Breast epithelium (tissue), 3 donors: ENCODE data around the gene MYDGF.

Source experiments
- POLR2A ChIP-seq: fragments of 450-650 bp; IDR thresholded peaks from one replicate; pipeline ENCODE4 v1.6.1; 2016; ENCODE audit warnings: antibody characterized with exemption, mild to moderate bottlenecking, moderate library complexity
- POLR2AphosphoS5 ChIP-seq, 3 donors: sonication (generic); formaldehyde crosslinking; IDR thresholded peaks; one replicate each; pipeline ENCODE4 v1.6.1; 2017; ENCODE audit warnings: antibody characterized with exemption in 3 of 3
- TF ChIP-seq, protein P1 (sequence below), 3 donors: fragments of 450-650 bp; IDR thresholded peaks; one replicate each; pipeline ENCODE4 v1.5.1; 2016 to 2017; ENCODE audit warnings: antibody characterized with exemption in 3 of 3, mild to moderate bottlenecking in 3 of 3, moderate library complexity in 3 of 3

DNA sequence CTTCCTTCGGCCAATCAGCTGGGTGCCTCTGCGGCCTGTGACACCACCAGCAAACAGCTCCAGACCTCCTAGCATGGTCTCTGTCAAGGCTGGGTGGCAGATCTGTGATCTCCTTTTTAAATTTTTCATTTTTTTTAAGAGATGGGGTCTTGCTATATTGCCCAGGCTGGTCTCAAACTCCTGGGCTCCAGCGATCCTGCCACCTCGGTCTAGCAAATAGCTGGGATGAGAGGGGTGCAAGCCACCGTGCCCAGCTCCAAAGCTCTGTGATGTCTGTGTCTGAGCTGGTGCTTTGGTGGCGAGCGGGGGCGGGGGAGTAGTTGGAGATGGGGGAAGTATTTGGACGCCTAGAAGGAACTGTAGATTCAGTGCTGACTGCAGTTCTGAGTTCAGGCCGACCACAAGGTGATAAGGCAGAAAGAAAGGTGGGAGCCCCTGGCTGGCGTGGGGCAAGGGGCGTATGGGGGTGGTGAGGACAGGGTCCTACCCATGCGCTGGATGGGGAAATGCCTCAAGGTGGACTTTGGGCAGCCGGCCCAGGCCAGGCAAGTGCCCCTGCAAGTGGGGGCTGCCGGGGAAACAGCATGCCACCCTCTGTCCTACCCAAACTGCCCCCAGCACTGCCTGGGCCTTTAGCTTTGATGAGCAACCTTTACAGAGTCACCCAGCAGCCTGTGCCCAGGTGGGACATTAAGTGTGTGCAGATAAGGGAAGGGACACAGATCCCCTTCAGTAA, 48.0 kb upstream of the MYDGF start:
- TF ChIP-seq, protein P1, sequence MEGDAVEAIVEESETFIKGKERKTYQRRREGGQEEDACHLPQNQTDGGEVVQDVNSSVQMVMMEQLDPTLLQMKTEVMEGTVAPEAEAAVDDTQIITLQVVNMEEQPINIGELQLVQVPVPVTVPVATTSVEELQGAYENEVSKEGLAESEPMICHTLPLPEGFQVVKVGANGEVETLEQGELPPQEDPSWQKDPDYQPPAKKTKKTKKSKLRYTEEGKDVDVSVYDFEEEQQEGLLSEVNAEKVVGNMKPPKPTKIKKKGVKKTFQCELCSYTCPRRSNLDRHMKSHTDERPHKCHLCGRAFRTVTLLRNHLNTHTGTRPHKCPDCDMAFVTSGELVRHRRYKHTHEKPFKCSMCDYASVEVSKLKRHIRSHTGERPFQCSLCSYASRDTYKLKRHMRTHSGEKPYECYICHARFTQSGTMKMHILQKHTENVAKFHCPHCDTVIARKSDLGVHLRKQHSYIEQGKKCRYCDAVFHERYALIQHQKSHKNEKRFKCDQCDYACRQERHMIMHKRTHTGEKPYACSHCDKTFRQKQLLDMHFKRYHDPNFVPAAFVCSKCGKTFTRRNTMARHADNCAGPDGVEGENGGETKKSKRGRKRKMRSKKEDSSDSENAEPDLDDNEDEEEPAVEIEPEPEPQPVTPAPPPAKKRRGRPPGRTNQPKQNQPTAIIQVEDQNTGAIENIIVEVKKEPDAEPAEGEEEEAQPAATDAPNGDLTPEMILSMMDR (IDR thresholded peaks at IDR 0.05): no peak
- no peak for TF ChIP-seq POLR2AphosphoS5 (IDR thresholded peaks at IDR 0.05)
- no peak for TF ChIP-seq POLR2A
